ENCODE data around the gene FUCA2.
A peak's percentile ranks its signal among the peaks of the same experiment; 100 is the strongest.

The FUCA2 gene, protein sequence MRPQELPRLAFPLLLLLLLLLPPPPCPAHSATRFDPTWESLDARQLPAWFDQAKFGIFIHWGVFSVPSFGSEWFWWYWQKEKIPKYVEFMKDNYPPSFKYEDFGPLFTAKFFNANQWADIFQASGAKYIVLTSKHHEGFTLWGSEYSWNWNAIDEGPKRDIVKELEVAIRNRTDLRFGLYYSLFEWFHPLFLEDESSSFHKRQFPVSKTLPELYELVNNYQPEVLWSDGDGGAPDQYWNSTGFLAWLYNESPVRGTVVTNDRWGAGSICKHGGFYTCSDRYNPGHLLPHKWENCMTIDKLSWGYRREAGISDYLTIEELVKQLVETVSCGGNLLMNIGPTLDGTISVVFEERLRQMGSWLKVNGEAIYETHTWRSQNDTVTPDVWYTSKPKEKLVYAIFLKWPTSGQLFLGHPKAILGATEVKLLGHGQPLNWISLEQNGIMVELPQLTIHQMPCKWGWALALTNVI

DNA sequence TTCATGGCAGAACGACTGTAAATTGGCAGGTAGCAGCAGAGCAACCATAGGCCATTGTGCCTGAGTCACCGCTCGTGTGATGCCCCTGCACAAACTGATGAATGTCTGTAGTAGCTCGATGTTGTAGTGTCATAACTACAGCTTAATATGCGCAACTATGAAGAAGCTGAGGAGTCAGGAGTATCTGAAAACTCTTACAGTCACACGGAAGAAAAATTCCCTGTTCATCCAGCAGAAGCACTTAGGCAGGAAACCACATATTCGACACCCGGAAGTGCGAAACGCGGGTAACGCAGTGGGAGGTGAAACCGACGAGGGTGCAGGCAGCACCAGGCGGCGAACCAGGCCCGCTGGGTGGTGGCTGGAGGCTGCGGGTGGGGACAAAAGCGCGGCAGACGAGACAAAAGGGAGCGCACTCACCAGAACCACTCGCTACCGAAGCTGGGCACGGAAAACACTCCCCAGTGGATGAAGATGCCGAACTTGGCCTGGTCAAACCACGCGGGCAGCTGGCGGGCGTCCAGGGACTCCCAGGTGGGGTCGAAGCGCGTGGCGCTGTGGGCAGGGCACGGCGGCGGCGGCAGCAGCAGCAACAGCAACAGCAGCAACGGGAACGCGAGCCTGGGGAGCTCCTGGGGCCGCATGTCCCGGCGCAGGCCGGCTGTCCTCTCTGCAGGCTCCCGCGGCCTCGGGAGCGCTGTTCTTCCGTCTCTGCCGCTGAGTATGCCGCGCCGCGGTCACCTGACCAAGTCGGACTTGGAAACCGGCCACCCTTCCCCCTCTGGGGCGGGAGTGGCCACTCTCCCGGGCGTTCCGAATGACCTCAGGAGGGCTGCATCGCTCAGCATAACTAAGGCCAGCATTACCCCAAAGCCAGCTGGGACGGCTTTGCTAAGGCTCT is at the start of gene FUCA2:
TSS of gene FUCA2 (minus strand) at position 730 of the 901 bp plus-strand sequence. CDS start at position 644, 86 bp downstream.
- peak; percentile 59 for DNase-seq (ENCODE audit: low spot score)

DNA sequence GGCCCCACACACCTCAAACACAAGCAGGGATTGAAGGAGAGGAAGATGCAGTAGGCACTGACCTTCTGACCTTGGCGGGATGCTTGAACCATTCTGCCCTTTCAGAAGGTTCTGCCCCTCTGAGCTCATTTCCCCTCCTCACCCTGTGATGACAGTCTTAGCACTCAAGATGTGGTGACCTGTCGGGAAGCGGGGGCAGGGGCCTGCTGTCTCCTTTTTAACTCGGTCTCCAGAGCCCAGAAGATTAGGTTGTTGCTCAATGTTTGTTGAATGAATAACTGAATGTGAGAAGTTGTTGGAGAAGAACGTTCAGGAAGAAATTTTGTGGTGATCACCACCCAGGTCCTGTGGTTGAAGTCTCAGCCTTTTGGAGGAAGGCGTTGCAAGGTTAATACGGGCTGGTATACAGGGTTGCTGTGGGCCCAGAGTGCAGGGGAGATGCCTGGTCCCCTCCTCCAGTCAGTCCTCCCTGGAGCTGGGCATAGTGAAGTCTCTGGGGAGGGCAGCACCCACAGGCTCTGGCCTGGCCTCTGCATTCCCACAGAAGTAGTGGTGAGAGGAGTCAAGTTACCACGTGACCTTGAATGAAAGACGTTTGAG is 49.7 kb upstream of the FUCA2 start:
- no peak for DNase-seq (ENCODE audit: low spot score)

DNA sequence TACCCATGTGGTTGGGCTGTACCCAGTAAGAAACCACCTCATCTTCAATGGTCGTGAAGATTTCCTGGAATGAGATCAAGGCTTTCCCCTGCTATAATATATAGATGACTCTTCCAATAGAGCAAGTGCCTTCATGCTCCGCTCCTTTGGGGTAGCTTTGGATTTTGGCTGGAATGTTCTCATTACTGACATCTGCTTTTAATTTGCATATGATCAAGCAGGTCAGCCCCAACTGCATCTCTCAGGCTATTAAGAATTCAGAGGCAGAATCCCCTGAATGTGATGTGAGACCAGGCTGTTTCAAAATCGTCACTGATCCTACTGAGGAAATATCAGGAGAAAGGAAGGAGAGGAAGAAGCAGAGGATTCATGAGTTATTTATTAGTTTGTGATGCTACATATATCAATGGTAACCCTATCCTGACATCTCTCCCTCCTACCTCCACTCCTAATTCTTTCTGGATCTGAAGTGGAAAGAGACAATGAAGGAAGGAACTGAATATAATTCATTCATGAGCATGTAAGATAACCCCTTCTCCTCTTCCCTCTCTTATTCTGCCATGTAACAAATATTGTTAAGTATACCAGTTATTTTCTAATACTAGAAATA is 47.6 kb upstream of the FUCA2 start:
- DNase-seq (ENCODE audit: low spot score) = no peak

DNA sequence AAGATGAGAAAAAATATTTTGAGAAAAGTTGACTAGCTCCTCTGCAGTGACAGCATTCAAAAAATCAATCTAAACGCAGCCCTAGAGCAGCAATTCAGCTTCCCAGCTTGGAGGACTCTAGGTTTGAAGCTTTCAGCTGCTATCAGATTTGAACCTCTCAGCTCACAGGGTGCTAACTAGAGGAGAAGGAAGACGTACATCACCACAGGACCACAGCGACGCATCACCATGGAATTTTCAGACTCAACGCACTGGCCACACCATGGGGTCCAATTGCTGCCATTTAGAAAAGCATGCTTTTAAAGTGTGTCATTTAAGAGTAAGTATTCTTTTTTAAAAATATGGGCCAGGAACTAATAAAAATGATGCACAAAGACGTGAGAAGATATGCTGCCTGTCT is 45.0 kb upstream of the FUCA2 start:
- no peak for DNase-seq (ENCODE audit: low spot score)

DNA sequence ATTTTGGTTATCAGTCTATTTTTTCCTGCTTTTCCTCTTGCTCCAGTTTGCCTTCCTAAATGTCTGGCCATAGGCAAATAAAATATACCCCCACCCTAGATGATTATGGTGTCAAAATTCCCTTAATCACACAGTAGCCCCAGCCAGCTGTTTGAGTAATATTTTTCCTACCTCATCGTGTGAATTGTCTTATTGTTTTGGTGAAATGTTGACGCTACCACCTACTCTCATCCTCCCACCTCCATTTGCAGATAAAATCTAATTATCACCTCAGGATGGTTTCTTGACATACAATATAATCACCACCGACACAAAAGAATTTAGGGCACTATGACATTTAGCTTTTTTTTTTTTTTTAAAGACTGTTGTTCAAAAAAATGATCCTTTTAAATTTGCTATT is 44.1 kb upstream of the FUCA2 start:
- DNase-seq (ENCODE audit: low spot score) = no peak

DNA sequence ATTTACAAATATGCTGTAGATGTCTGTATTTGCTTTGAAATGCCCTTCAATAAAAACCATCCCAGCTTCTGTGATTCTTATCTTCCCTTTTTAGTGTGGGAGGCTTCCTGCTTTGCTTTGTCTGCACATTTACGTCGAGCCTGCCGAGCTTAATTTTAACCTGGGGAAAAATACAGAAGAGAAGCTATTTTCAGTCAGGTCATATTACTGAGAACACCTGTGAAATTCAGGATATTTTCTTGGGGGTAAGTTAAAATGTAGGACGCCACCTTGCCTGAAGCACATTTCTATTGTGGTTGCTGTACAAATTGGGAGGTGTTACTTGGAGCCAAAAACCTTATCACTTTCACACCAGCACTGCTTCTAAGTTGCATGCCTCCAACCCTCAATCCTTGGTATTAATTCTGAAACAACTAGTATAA is 43.6 kb upstream of the FUCA2 start:
- no peak for DNase-seq (ENCODE audit: low spot score)

DNA sequence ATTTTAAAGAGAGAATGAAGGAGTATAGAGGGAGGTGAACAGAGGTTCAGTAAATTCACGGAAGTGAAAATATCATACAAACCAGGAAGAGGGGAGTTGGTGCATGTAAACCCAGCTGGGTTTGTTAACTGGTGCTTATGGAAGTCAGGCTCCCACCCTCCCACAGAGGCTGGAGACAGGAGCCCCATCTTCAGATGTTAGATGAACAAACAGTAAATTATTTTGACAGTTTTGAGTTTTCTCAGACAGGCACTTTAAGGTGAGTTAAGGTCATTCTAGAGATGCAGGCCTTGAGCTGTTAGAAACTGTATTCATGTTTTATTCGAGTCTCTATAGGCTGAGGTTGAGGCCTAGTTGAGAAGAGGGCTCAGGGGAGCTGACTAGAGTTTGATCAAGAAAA is 41.8 kb upstream of the FUCA2 start:
- no peak for DNase-seq (ENCODE audit: low spot score)

DNA sequence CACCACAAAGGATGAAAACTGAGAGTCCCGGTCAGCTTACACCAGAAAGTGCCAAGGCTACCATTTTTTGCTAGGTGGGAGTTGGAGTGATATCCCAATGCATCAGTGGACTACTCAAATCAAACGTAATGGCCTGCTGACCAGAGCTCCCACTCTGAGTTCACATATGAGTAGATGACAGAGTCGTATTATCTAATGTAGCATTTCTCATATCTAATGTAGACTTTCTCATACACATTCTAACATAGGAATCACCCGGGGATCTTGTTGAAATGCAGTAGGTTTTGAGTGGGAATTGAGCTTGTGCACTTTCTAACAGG is 38.4 kb upstream of the FUCA2 start:
- DNase-seq (ENCODE audit: low spot score) = no peak

DNA sequence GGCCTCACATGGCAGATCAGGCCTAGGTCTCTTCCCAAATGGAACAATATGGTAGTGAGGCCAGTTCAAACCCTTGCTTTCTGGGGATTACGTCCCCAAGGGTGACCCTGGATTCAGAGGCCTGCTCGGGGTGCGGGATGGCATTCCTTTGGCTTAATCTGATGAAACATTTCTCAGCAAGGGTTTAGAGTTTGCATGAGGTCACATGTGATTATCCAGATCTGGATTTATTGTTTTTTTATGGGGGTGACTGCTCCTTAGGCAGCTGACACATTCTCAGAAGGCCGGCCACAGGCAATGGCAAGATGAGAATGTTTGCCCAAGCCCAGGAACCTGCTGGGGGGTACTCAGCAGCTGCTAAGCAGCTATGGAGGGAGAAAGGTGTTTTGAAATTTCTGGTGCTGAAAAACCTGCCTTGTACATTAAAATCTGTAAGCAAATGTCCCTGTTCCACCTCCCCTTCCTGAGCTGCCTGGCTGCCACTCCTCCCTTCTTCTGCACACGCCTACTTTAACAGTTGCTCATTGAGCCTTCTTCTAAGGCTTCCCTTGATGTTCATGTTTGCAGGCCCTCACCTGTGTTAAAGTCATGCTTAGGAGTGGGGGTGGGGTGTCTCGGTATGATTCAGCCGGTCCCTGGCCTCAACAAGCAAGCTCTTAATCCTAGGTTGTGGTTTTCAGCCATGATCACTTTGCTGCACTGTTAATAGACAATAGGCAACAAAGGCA is 37.9 kb upstream of the FUCA2 start:
- DNase-seq (ENCODE audit: low spot score) = no peak

DNA sequence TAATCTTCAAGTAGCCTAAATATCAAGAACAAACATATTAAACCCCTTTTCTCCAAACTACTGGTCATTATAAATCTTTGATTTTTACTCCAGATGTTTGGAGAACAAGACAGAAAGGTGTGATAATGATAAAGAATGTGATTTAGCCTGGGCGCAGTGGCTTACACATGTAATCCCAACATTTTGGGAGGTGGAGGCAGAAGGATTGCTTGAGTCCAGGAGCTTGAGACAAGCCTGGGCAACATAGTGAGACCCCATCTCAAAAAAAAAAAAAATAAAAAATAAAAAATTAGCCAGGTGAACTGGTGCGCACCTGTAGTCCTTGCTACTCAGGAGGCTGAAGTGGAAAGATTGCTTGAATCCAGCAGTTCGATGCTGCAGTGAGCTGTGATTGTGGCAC is 35.1 kb upstream of the FUCA2 start:
- DNase-seq (ENCODE audit: low spot score) = no peak

DNA sequence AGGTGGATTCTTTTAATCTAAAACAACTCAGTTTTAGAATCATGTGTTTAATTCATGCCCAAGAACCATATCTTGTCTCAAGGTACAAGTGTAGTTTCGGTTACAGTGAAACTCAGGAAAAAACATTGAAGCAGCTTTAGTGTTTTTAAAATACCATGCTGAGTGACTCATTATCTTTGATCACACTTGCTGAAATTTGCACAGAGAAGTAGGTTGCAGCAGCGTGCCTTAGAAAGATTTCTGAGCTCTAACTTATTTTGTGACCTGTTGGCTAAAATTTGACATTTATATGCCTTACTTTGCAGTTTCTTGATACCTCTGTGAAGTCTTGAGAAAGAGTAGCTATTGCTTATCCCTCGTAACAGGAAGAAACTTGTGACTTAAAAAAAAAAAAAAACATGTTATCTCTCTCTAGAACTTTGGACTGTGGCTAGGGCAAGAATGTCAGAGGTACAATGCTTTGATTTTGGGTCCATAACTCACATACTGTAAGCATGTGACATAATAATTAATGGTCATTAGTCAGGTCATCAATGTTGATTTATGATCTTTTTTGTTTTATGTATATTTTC is 34.5 kb upstream of the FUCA2 start:
- no peak for DNase-seq (ENCODE audit: low spot score)

DNA sequence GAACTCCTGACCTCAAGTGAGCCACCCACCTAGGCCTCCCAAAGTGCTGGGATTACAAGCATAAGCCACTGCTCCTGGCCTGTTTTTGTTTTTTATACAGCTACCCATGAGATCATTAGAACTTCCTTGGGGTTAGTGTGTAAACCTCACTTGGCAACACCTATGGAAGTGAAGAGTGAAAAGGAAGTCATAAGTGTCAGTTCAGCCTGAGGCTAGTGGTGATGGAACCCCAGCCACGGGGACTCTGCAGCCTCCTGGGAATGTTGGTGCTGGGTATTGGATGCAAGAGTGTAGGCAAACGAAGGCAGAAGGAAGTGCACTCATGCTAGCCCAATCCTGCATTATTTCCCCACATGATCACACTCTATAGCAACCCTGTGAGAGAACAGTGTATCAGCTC is 33.6 kb upstream of the FUCA2 start:
- DNase-seq (ENCODE audit: low spot score) = no peak

DNA sequence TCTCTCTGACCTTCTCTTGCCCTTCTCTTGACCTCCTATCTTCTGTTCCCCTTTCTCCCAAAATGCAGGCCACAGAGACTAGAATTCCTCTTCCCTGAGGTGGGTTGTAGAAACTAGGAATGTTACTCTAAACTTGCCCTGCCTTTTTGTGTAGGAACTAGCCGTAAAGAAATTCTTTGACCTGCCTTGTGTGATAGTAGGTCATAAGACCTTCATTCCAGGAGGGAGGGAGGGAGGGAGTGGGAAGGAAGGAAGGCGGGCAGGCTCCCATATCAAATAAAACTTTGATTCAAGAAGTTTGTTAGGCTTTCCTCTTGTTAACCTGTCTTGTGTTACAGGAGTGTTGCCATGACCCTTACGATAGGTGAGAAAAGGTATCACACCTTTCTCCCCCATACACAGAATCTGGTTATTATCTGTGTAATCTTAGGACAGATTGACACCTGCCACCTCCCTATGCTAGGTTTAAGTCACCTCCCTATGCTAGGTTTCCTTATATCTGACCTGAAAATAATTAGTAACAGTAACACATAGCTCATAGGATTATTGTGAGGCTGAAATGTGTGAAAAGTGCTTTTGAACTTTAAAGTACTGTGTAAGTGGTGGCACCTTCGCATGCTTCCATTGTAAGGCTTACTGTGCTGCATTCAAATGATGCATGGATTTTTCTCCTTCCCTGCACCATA is 32.6 kb upstream of the FUCA2 start:
- DNase-seq (ENCODE audit: low spot score) = no peak

DNA sequence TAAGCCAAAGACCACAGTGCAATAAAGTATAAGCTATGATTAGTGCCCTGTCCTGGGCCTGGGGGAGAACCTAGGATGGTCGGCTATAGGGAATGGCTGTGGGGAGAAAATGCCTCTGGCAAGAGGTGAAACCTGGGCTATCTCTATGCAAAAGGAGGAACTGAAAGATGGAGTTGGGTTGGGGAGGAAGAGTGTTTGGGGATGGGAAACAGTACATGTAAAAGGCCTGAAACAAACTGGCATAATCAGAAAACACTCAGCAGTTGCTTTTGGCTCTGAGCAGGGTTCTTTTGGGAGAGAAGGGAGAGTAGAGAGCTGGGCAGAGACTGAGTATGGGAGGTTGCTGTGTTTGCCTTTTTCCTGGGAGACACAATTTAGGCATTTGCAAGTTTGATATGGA is 31.9 kb upstream of the FUCA2 start:
- DNase-seq (ENCODE audit: low spot score) = no peak

DNA sequence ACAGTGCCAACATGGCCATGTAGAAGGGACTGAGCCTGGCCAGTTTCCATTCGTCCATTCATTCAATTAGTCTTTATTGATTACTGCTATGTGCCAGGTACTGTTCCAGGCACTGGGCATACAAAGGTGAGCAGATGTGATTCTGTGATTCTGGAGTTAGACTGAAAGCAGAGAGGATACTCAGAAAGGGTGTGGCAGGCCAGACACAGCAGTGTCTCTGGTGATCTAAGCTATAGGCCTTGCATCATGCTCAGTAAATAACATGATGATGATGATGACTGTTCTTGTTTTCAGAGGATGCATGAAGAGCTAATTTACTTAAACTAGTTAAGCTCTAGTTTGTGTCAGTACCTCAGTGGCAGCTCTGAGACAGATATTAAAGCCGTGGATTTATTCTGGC is 31.4 kb upstream of the FUCA2 start:
- no peak for DNase-seq (ENCODE audit: low spot score)

DNA sequence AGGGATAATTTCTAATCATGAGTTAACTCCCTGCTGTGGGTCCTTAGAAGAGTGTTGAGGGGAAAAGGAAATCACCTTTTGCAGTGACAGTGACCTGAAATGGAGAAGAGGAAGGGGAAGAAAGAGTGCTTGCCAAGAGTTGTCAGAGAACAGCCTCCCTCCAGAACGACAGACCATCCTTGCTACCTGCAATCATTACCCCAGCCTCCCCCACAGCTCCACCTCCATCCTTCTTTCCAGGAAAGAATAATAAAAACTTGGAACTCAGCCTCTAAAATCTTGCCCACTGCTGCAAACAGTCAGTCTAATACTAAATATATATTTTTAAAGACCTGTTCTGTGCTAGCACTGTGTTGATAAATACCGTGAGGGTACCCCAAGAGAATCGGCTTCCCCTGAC is 28.7 kb upstream of the FUCA2 start:
- no peak for DNase-seq (ENCODE audit: low spot score)

DNA sequence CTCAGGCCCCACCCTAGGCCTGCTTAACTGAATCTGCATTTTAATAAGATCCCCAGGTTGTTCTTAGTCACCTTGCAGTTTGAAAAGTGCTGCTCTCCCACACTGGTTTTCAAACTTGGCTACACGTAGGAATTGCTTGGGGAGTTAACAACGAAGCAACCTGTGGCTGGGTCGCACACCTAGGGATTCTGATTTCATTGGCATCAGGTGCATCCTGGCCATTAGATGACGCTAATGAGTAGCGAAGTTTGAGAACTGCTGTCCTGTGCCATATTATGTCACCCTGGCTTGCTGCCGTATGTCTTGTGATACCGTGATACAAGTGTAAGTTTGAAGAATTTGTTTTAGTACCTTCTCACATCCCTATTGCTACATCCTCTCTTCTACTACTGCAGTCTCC is 28.2 kb upstream of the FUCA2 start:
- no peak for DNase-seq (ENCODE audit: low spot score)

DNA sequence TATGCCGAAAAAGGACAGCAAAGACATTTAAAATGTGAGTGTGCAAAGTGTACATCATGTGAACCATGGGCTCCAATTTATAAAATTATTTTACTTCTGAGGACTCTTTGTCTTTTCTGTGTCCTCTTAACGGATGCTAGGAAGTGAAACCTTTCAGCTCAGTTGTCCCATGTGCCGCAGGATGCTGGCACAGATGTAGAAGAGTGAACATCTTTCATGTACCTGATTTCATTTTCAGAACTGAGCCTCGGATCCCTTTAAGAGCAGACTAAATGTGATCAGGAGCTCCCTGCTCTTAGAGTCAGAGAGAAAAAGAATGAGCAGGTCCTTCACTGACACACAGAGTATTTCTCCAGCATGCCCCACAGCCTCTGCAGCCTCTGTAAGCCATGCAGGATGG is 27.6 kb upstream of the FUCA2 start:
- no peak for DNase-seq (ENCODE audit: low spot score)

DNA sequence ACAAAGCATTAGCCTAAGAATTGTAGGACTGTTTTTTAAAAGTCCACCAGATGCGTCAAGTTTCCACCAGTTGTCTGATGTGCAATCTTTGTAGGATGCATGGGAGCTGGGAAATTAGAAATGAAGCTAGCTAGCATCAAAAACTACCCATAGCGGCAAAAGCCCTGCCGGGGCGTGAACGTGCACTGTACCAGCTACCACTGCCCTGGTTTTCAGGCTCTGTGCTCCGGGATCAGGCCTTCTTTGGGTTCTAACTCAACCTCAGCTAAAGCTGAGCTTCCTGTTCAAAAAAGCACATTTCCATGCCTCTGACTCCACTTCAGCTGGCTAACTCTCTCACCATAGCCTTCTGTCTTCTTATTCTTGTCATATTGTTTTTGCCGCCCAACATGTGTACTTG is 26.9 kb upstream of the FUCA2 start:
- DNase-seq (ENCODE audit: low spot score) = no peak

DNA sequence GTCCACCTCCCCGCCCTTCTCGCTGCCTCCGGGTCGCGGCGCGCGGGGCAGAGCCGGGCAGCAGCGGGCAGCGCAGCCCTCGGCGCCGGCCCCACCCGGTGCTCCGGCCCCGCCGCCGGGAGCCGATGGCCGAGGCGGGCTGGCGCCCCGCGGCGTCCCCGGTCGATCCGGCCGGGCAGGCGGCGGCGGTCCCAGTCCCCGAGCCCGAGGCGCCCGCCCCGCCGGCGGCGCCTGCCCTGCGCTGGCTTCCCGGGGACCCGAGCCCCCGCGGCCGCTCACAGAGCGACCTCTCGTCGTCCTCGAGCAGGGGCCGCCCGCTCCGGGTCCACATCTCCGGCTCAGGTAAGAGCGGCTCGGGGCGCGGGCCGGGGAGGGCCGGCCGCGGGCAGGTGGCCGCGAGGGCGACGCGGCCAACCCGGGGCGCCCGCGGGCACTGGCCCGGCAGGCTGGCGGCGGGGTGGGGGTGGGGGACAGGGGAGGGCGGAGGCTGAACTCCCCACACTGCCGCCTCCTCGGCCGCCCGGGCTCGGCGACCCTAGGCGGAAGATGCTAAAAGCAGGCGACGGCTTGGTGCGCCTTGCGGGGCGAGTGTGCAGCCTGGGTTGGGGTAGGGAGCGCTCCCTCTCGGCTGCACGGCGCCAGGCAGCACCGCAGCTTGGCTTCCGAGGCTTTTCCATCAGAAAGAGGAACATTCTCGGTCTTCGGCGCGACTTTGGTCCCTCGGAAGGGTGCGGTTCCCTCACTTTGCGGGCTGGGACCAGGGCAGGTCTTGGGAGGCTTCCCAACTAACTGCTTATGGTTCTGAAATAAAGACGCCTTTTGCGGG is 25.6 kb upstream of the FUCA2 start:
- DNase-seq (ENCODE audit: low spot score) = peak; percentile 40

Data from germinal center (tissue), 1 donor.